ENCODE results near the gene HIPK4. TPM values are rescaled to one million over a fixed set of nuclear protein-coding genes. Genes with fewer than 3 reads are reported as not detected.
A peak's percentile ranks its signal among the peaks of the same experiment; 100 is the strongest.

The HIPK4 gene
- total RNA-seq, 1 experiment from 2014 or later = 0.74 TPM

DNA sequence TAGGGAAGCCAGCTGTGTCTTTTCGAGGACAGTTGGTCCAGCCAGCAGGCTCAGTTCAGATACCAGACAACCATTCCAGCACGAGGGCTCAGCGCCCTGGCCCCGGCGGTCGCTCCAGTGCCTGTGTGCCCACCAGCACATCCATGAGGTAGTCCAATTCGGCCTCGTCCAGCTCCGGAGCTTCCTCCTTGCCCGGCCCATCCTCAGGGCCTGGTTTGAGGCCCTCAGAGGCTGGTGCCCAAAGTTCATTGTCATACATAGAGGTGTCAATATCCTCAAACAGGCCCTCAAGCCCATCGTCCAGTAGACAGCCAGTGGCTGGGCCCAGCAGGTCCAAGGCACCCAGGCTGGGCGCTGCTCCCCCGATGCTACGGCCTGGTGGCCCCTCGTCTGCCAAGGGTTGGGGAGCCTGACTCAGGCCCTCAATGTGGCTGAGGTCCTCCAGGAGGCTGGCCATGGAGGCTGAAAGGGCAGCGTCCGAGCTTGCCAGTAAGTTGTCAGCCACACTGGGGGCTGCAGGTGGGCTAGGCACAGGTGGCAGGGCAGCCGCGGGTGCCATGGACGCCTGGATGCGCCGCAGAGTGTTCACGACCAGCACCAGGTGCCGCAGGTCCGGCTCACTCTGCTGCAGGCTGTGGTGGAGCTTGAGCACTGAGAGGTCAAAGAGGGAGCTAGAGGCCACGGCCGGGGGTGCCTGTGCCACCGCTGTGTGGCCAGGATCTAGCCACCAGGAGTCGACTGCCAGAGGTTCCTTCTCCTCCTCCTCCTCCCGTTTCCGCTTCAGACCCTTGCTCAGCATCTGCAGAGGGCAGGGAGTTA, 33.0 kb upstream of the HIPK4 start:
- H3K4me3 ChIP-seq (replicated peaks in 1 of 2; ENCODE audit: low read depth in 1 of 2, low read length in 2 of 2) = no peak overlapping the region
- intact Hi-C loops (cut with micrococcal nuclease) = loop anchor here (5.0 kb wide), 1 partner anchor 179 kb away; the partner anchor contains the start of gene LTBP4
- H3K36me3 ChIP-seq (ENCODE audit: control insufficient read depth in 1 of 2, insufficient read depth in 2 of 2, low read length in 2 of 2) = peaks cover 5 to 13% of the 10 kb centered on the region in 2 experiments; a peak in 2 of 4 replicates
- ATAC-seq (no peak), DNase-seq (ENCODE audit: low read depth, low spot score) (no peak)
- H3K27ac ChIP-seq (ENCODE audit: low read depth, low read length) = peak overlapping the region; percentile 99
- RAD21 ChIA-PET (ENCODE audit: low non-redundant PET in 1 of 2, low total read pairs in 2 of 2, uncharacterized antibody in 2 of 2, unreplicated experiment in 2 of 2) = interaction anchor here in 1 of 2 experiments (0.7 kb wide), 1 partner anchor 43 kb away, joined by 3 read pairs; the partner anchor contains the start of gene BLVRB
- POLR2A ChIA-PET = interaction anchor here (1.5 to 2.2 kb wide), 2 partner anchors 21 to 41 kb away, joined by 4 read pairs; partner anchors contain the start of gene SERTAD3
- H3K4me2 ChIP-seq (ENCODE audit: low read length) = peak overlapping the region; percentile 96; the same call in 1 of the 2 replicates
- H3K9me2 ChIP-seq (ENCODE audit: insufficient read depth) = no peaks in the 10 kb centered on the region
- no peaks in the 10 kb centered on the region for H3K27me3 ChIP-seq (ENCODE audit: insufficient read depth, low read length)
- H3K4me1 ChIP-seq (ENCODE audit: control insufficient read depth in 1 of 2, insufficient read depth in 2 of 2, low read length in 2 of 2) = peaks cover 25 to 70% of the 10 kb centered on the region in 2 experiments
- H2AFZ ChIP-seq (ENCODE audit: low read depth, low read length, poor library complexity, severe bottlenecking) = no peak overlapping the region
- no peaks in the 10 kb centered on the region for H3K9me3 ChIP-seq (ENCODE audit: control insufficient read depth in 1 of 2, insufficient read depth in 1 of 2, low read depth in 1 of 2, low read length in 2 of 2)
- TF ChIP-seq, protein P1, sequence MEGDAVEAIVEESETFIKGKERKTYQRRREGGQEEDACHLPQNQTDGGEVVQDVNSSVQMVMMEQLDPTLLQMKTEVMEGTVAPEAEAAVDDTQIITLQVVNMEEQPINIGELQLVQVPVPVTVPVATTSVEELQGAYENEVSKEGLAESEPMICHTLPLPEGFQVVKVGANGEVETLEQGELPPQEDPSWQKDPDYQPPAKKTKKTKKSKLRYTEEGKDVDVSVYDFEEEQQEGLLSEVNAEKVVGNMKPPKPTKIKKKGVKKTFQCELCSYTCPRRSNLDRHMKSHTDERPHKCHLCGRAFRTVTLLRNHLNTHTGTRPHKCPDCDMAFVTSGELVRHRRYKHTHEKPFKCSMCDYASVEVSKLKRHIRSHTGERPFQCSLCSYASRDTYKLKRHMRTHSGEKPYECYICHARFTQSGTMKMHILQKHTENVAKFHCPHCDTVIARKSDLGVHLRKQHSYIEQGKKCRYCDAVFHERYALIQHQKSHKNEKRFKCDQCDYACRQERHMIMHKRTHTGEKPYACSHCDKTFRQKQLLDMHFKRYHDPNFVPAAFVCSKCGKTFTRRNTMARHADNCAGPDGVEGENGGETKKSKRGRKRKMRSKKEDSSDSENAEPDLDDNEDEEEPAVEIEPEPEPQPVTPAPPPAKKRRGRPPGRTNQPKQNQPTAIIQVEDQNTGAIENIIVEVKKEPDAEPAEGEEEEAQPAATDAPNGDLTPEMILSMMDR (IDR thresholded peaks at IDR 0.05 in 2 of 3, conservative IDR thresholded peaks at IDR 0.05 in 1 of 3; ENCODE audit: borderline replicate concordance in 1 of 3, insufficient read depth in 1 of 3, low read depth in 2 of 3, low read length in 2 of 3) = no peak
- TF ChIP-seq TCF7L2 (IDR thresholded peaks at IDR 0.05; ENCODE audit: borderline replicate concordance, extremely low read depth, insufficient read depth, insufficient read length) (no peak), EGR1 (IDR thresholded peaks at IDR 0.05; ENCODE audit: low read depth) (no peak), JUND (IDR thresholded peaks at IDR 0.05) (no peak), EZH2phosphoT487 (IDR thresholded peaks at IDR 0.05; ENCODE audit: borderline replicate concordance) (no peak)
- TF ChIP-seq, protein P2, sequence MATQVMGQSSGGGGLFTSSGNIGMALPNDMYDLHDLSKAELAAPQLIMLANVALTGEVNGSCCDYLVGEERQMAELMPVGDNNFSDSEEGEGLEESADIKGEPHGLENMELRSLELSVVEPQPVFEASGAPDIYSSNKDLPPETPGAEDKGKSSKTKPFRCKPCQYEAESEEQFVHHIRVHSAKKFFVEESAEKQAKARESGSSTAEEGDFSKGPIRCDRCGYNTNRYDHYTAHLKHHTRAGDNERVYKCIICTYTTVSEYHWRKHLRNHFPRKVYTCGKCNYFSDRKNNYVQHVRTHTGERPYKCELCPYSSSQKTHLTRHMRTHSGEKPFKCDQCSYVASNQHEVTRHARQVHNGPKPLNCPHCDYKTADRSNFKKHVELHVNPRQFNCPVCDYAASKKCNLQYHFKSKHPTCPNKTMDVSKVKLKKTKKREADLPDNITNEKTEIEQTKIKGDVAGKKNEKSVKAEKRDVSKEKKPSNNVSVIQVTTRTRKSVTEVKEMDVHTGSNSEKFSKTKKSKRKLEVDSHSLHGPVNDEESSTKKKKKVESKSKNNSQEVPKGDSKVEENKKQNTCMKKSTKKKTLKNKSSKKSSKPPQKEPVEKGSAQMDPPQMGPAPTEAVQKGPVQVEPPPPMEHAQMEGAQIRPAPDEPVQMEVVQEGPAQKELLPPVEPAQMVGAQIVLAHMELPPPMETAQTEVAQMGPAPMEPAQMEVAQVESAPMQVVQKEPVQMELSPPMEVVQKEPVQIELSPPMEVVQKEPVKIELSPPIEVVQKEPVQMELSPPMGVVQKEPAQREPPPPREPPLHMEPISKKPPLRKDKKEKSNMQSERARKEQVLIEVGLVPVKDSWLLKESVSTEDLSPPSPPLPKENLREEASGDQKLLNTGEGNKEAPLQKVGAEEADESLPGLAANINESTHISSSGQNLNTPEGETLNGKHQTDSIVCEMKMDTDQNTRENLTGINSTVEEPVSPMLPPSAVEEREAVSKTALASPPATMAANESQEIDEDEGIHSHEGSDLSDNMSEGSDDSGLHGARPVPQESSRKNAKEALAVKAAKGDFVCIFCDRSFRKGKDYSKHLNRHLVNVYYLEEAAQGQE (IDR thresholded peaks at IDR 0.05; ENCODE audit: low read depth) = no peak
- peaks cover 35% of the 10 kb centered on the region for H3K79me2 ChIP-seq (ENCODE audit: insufficient read depth, low read length)
- H4K20me1 ChIP-seq (ENCODE audit: insufficient read depth) = no peaks in the 10 kb centered on the region
- BruUV-seq (replicated peaks) = no TSS peak
- CTCF ChIA-PET = no interaction called here
- peak overlapping the region; percentile 90; the same call in 1 of the 2 replicates for H3K9ac ChIP-seq (ENCODE audit: low read length)

All from HCT116 (cell line).